ENCODE data around the gene RERE.

Gene RERE

GRCh38 chr1:8661185-8662110 is 156.0 kb downstream of the RERE start:
- no peak for TF ChIP-seq CTCF (IDR thresholded peaks at IDR 0.05; ENCODE audit: control insufficient read depth, extremely low read depth, insufficient read depth)
- no peak for DNase-seq (ENCODE audit: low read depth)
- H3K4me3 ChIP-seq (ENCODE audit: low read depth, low read length): no peak overlapping the region

GRCh38 chr1:8660411-8660828 is 157.0 kb downstream of the RERE start:
- no peak for DNase-seq (ENCODE audit: low read depth)
- TF ChIP-seq CTCF (IDR thresholded peaks at IDR 0.05; ENCODE audit: control insufficient read depth, extremely low read depth, insufficient read depth): no peak
- no peak overlapping the region for H3K4me3 ChIP-seq (ENCODE audit: low read depth, low read length)

GRCh38 chr1:8659593-8659992 is 157.8 kb downstream of the RERE start:
- TF ChIP-seq CTCF (IDR thresholded peaks at IDR 0.05; ENCODE audit: control insufficient read depth, extremely low read depth, insufficient read depth): no peak
- no peak for DNase-seq (ENCODE audit: low read depth)
- H3K4me3 ChIP-seq (ENCODE audit: low read depth, low read length): no peak overlapping the region

GRCh38 chr1:8653878-8654277 is 163.6 kb downstream of the RERE start:
- TF ChIP-seq CTCF (IDR thresholded peaks at IDR 0.05; ENCODE audit: control insufficient read depth, extremely low read depth, insufficient read depth): no peak
- no peak for DNase-seq (ENCODE audit: low read depth)
- no peak overlapping the region for H3K4me3 ChIP-seq (ENCODE audit: low read depth, low read length)

GRCh38 chr1:8652467-8653046 is 164.9 kb downstream of the RERE start:
- no peak for TF ChIP-seq CTCF (IDR thresholded peaks at IDR 0.05; ENCODE audit: control insufficient read depth, extremely low read depth, insufficient read depth)
- DNase-seq (ENCODE audit: low read depth): no peak
- no peak overlapping the region for H3K4me3 ChIP-seq (ENCODE audit: low read depth, low read length)

- TF ChIP-seq CTCF (IDR thresholded peaks at IDR 0.05; ENCODE audit: control insufficient read depth, extremely low read depth, insufficient read depth): no peak
- H3K4me3 ChIP-seq (ENCODE audit: low read depth, low read length): no peak overlapping the region
Measured at GRCh38 chr1:8651962-8652361, 165.5 kb downstream of the RERE start.

More at GRCh38 chr1:8651962-8652361, 165.5 kb downstream of the RERE start:
- DNase-seq (ENCODE audit: low read depth): no peak
